GM12865 (cell line): Measurements from ENCODE around the gene SUPT16H.
"Not testable (repeated sequence)": the region's sequence is repeated elsewhere in the genome, so short reads cannot be mapped to it uniquely, and the experiment has no call there.

ENCODE experiments used
- DNase-seq: peaks from one replicate; pipeline ENCODE4 v3.0.0; 2010; ENCODE audit warnings: low read depth
- H3K4me3 ChIP-seq: 2 replicates; pipeline ENCODE4 v1.5.1; 2011; ENCODE audit warnings: mild to moderate bottlenecking, low read depth, low read length, control low read depth
- CTCF ChIP-seq: IDR thresholded peaks from 2 replicates; pipeline ENCODE4 v1.5.1; 2011; ENCODE audit warnings: low read length, control low read depth, low read depth, inconsistent platforms; ENCODE audit not compliant: insufficient read depth; ENCODE audit errors: missing control alignments

The SUPT16H gene

GRCh38 chr14:21385188-21385904 is 1.5 kb upstream of the SUPT16H start:
- TF ChIP-seq CTCF, result no peak
- DNase-seq, result peak; percentile 55
- H3K4me3 ChIP-seq, result peak overlapping the region; percentile 61

DNA sequence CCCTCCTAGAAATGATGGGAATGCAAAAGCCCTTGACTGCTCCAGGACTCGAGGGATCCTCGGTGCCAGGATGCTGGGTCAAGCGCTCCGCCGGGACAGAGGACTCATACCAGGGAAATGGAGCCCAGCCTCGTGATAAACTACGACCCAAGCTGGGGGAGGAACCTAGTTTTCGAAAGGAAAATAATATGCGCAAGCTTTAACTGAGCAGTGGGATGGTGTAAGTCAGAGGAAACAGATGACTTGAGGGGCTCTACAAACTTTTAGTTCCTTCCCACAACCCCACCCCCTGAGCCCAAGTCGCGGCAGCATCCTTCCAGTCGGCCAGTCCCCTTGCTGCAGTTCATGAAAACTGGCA is 654 bp upstream of the SUPT16H start:
- TF ChIP-seq CTCF, result no peak
- DNase-seq, result no peak
- peak overlapping the region; percentile 61 for H3K4me3 ChIP-seq

DNA sequence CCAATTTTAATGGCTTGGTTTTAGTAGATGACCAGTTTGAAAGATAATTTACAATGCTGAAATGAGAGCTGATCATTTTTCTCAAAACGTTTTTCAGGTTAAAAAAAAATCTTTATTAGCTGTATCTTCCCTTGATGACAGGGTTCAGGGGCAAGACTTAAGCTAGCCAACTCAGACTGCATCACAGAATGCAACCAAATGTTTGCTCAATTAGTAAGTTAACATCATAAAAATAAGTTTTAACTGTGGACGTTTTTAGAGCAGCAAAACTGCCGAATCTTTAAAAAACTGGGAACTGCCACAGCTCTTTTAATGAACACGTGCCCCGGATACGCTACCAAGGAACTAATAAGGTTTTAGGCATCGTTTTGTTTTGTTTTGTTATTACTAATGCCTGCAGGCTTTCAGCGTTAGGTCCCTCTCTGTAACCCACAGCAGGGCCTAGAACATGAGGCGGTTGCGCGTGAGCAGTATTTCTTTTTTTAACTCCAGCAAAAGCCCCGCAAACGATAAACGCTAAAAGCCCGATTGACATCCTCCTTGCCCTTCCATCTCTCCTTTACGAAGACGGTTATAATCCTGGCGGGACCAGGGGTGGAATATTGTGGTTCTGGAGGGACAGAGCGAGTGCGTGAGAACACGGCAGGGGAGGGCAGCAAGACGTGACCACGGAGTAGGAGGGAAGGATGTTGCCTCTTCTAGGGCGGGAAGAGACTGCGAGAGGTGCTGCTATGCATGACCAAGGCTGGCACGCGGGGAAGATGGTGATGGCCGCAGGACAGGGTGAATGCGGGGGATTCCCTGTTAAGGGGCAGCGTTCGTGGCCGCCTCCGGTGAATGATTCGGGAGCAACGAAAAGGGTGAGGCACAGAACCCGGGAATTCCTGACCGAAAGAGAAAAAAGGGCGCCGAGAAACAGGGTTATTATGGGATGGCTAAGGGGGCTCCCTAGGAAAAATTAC is 652 bp downstream of the SUPT16H start:
- TF ChIP-seq CTCF, result no peak
- peak overlapping the region; percentile 61 for H3K4me3 ChIP-seq
- peak; percentile 76 for DNase-seq

- no peak for DNase-seq
- H3K4me3 ChIP-seq, result peak overlapping the region; percentile 61
- TF ChIP-seq CTCF, result no peak
Observed at GRCh38 chr14:21382095-21382494, 1.7 kb downstream of the SUPT16H start.

- H3K4me3 ChIP-seq, result no peak overlapping the region
Observed at GRCh38 chr14:21379338-21379737, 4.5 kb downstream of the SUPT16H start.

DNA sequence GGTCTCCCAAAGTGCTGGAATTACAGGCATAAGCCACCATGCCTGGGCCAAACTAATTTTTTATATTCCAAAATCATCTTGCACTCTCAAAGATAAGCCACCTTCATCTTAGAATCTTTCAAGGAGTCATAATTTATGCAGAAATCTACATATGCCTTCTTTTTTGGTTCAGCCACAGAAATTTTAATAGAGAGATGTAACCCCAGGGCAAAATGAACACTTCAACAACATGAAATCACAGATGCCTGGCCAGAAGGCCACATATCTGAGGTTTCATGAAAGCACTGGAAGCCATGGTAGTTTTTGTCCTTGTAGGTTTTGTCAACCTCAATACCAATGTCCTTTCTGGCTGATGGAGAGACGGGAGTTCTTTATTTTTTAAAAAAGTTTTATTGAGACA is 9.8 kb downstream of the SUPT16H start:
- DNase-seq, result no peak
- H3K4me3 ChIP-seq, result no peak overlapping the region
- TF ChIP-seq CTCF, result no peak

More at GRCh38 chr14:21379338-21379737, 4.5 kb downstream of the SUPT16H start:
- TF ChIP-seq CTCF, result no peak
- DNase-seq, result no peak

DNA sequence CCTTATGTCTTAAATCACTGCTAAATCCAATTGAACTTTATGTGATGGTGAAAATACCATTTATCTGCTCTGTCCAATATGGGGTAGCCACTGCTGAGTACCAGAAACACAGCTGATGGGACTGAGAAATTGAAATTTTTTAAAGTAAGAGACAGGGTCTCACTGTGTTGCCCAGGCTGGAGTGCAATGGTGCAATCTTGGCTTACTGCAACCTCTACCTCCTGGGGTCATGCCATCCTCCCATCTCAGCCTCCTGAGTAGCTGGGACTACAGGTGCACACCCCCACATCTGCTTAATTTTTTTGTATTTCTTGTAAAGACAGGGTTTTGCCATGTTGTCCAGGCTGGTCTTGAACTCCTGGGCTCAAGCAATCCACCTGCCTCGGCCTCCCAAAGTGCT is 11.0 kb downstream of the SUPT16H start:
- DNase-seq, H3K4me3 ChIP-seq: not testable (repeated sequence)
